ENCODE data around the gene SDCCAG8. TPM values are rescaled to one million over a fixed set of nuclear protein-coding genes. Genes with fewer than 3 reads are reported as not detected.

SDCCAG8 gene
- total RNA-seq, 1 donor from 2014 or later = 19.8 TPM

- no peak for TF ChIP-seq CTCF (IDR thresholded peaks at IDR 0.05)
- no peaks in the 10 kb centered on the region for H3K9me3 Mint-ChIP-seq (ENCODE audit: low read depth)
- H3K4me1 Mint-ChIP-seq (ENCODE audit: low read depth) = peaks cover 61% of the 10 kb centered on the region
- peak overlapping the region; percentile 57 for H3K27ac Mint-ChIP-seq (ENCODE audit: unreplicated experiment)
- H3K4me3 Mint-ChIP-seq (ENCODE audit: unreplicated experiment) = no peak overlapping the region
- peaks cover 18% of the 10 kb centered on the region for H3K36me3 Mint-ChIP-seq (ENCODE audit: low read depth)
- no peaks in the 10 kb centered on the region for H3K27me3 Mint-ChIP-seq (ENCODE audit: low read depth)
- DNase-seq (ENCODE audit: low spot score) = no peak
Observed at GRCh38 chr1:243272401-243272800, 16.6 kb downstream of the SDCCAG8 start.

GRCh38 chr1:243273506-243273905 lies 17.7 kb downstream of the SDCCAG8 start:
- no peak overlapping the region for H3K4me3 Mint-ChIP-seq (ENCODE audit: unreplicated experiment)
- peak overlapping the region; percentile 27 for H3K27ac Mint-ChIP-seq (ENCODE audit: unreplicated experiment)
- no peak for DNase-seq (ENCODE audit: low spot score)
- peaks cover 20% of the 10 kb centered on the region for H3K36me3 Mint-ChIP-seq (ENCODE audit: low read depth)
- peaks cover 50% of the 10 kb centered on the region for H3K4me1 Mint-ChIP-seq (ENCODE audit: low read depth)
- H3K9me3 Mint-ChIP-seq (ENCODE audit: low read depth) = no peaks in the 10 kb centered on the region
- no peaks in the 10 kb centered on the region for H3K27me3 Mint-ChIP-seq (ENCODE audit: low read depth)
- no peak for TF ChIP-seq CTCF (IDR thresholded peaks at IDR 0.05)

GRCh38 chr1:243273945-243274344 lies 18.1 kb downstream of the SDCCAG8 start:
- peak overlapping the region; percentile 27 for H3K27ac Mint-ChIP-seq (ENCODE audit: unreplicated experiment)
- peaks cover 20% of the 10 kb centered on the region for H3K36me3 Mint-ChIP-seq (ENCODE audit: low read depth)
- peaks cover 46% of the 10 kb centered on the region for H3K4me1 Mint-ChIP-seq (ENCODE audit: low read depth)
- no peaks in the 10 kb centered on the region for H3K27me3 Mint-ChIP-seq (ENCODE audit: low read depth)
- TF ChIP-seq CTCF (IDR thresholded peaks at IDR 0.05) = no peak
- no peak for DNase-seq (ENCODE audit: low spot score)
- H3K4me3 Mint-ChIP-seq (ENCODE audit: unreplicated experiment) = no peak overlapping the region
- H3K9me3 Mint-ChIP-seq (ENCODE audit: low read depth) = no peaks in the 10 kb centered on the region

- Mint-ChIP-seq H3K4me1 (ENCODE audit: low read depth) (peaks cover 32% of the 10 kb centered on the region), H3K27me3 (ENCODE audit: low read depth) (no peaks in the 10 kb centered on the region), H3K9me3 (ENCODE audit: low read depth) (no peaks in the 10 kb centered on the region), H3K4me3 (ENCODE audit: unreplicated experiment) (no peak overlapping the region), H3K27ac (ENCODE audit: unreplicated experiment) (no peak overlapping the region), H3K36me3 (ENCODE audit: low read depth) (peaks cover 20% of the 10 kb centered on the region)
- TF ChIP-seq CTCF (IDR thresholded peaks at IDR 0.05) = no peak
- DNase-seq (ENCODE audit: low spot score) = no peak
Observed at GRCh38 chr1:243275316-243275715, 19.5 kb downstream of the SDCCAG8 start.

GRCh38 chr1:243280571-243281129 lies 24.8 kb downstream of the SDCCAG8 start:
- TF ChIP-seq CTCF (IDR thresholded peaks at IDR 0.05) = no peak
- Mint-ChIP-seq H3K27me3 (ENCODE audit: low read depth) (no peaks in the 10 kb centered on the region), H3K4me1 (ENCODE audit: low read depth) (peaks cover 17% of the 10 kb centered on the region), H3K27ac (ENCODE audit: unreplicated experiment) (no peak overlapping the region), H3K4me3 (ENCODE audit: unreplicated experiment) (no peak overlapping the region), H3K36me3 (ENCODE audit: low read depth) (peaks cover 20% of the 10 kb centered on the region), H3K9me3 (ENCODE audit: low read depth) (peaks cover 7% of the 10 kb centered on the region)
- DNase-seq (ENCODE audit: low spot score) = no peak

Data from chondrocyte (in vitro differentiated cells).